ENCODE measurements around the gene CPTP.

The CPTP gene

DNA sequence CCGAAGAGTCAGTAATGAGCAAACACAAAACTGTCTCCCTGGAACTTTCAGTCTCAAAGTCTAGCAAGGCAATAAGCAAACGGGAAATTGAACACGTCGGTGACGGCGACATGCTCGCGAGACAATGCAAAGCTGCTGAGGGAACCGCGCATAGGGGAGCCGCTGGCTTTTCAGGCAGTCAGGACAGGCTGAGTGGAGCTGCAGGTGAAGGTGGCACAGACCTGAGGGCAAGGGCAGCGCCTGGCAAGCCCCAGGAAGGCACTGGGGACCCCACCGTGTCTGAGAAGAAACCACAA lies 5.0 kb upstream of the CPTP start:
- DNase-seq (ENCODE audit: low spot score) = no peak

DNA sequence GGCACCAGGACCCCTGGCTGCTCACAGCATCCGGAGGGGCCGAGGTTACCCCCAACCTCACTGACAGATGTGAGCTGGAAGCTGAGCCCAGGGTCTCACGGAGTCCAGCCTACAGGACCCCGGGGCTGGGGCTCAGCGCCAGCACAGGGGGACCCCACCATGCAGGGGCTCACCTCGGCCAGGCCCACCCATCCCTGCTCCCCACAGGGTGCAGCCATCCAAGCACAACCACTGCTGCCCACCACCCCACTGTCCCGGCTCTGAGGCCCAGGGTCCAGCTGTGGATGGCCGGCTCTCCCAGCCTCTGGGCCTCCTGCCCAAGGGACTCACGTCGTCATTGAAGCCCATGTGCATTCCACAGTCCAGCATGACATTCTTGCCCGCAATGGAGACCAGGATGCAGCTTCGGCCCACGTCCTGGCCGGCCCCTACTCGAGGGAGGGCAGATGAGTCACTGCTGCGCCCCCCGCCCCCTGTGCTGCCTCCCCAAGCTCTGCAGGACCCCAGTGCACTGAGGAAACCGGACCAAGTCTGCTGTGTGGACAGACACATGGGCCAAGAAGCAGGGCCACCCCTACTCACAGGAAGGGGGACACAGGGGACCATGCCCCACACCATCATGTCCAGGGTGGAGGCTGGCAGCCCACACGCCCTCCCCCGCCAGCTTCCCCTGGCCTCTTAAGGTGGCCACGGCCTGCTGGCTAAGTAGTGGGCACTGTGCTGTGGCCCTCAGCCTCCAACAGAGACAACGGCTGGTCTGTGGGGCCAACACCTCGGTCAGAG lies 3.7 kb upstream of the CPTP start:
- DNase-seq (ENCODE audit: low spot score) = no peak

DNA sequence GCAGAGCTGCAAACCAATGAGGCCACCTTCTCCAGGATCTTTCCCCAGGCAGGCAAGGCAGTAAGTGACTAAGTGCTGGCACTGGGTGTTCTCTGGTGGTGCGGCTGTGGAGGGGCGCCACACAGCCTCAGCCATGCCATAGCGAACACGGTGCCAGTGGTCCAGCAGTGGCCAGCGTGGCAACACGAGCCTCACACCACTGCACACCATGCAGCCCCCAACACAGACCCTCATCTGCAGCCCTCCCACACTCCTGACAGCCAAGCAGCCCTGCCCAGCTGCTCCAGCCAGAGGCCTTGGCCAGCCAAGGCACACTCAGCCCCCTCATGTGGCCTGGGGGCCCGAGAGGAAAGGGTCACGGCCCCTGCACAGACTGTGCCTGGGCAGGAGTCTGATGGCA lies 3.1 kb upstream of the CPTP start:
- DNase-seq (ENCODE audit: low spot score) = no peak

DNA sequence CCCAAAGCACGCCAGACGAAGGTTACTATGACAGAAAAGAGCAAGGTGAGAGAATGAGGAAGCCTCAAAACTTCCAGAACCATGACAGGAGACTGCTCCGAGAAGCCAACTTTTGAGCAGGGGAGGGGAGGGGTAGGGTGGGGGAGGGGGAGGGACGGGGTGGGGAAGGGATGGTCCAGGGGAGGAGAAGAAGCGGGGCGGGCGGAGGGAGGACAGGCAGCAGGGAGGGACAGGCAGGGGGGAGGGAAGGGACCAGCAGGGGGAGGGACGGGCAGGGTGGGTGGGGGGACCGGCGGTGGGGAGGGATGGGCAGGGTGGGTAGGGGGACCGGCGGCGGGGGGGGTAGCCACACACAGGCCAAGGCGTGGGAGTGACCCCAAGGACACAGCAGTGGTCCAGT lies 2.2 kb upstream of the CPTP start:
- DNase-seq (ENCODE audit: low spot score) = no peak

DNA sequence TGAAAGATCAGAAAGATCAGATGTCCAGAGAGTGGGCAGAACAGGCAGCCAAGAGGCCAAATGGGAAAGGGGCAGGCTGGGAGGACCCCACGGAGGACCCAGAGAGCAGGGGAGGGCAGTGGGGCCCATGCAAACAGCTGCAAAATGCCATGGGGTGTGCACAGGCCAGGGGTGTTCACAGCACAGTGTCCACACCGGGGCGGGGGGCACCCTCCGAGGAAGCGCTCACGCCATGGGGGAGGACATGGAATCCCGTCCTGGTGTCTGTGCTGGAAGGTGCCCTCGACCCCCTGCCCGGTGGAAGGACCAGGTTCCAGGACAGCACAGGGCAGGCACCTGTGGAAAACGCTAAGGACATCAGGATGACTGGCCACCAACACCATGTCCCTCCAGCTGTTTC lies 1.6 kb upstream of the CPTP start:
- no peak for DNase-seq (ENCODE audit: low spot score)

DNA sequence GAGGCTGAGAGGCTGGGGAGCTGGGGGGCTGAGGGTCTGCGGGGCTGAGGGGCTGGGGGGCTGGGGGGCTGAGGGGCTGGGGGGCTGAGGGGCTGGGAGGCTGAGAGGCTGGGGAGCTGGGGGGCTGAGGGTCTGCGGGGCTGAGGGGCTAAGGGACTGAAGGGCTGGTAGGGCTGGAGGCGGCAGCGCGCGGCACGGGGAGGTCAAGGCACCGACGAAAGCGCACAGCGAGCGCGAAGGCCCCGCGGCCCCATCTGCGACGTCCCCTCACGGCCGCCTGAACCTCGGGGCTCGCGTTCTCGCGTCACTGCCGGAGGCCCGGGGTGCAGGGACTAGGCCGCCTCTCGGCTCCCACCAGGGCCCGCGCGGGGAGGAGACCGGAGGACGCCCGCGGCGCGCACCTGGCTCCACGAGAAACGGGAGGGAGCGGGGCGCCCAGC lies 498 bp upstream of the CPTP start:
- DNase-seq (ENCODE audit: low spot score) = no peak

DNA sequence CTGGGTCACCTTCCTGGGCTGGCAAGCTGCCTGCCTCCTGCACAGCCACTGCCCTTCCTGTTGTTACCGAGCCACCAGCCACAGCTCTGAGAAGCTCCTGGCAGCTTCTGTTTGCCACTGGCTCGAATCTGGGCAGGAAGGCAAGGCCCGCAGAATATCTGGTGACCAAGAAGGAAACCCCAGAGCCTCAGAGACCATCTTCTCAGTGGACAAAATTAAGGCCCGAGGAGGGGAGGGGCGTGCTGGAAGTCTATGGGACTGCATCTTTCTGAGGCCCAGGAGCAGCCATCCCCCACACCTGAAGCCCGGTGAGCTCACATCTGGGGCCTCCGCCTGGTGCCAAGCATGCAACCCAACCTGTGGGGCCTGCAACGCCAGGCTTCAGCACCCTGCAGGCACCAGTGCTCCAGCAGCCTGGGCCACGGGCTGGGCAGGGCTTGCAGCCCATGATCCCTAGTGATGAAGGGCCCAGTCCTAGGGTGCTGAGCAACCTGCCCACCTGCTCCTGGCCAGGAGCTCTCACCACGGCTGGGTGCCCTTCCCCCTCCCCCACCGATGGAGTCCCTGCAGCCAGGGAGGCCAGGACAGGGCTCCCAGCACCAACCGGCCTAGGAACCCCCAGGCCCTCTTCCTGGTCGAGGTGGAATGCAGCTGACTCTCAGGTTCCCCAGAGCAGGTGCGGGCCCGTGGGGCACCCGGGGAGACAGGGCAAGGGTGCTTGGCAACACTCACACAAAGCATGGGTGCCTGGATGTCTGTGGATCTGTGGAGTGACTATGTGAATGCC lies 879 bp downstream of the CPTP start:
- DNase-seq (ENCODE audit: low spot score) = no peak

DNA sequence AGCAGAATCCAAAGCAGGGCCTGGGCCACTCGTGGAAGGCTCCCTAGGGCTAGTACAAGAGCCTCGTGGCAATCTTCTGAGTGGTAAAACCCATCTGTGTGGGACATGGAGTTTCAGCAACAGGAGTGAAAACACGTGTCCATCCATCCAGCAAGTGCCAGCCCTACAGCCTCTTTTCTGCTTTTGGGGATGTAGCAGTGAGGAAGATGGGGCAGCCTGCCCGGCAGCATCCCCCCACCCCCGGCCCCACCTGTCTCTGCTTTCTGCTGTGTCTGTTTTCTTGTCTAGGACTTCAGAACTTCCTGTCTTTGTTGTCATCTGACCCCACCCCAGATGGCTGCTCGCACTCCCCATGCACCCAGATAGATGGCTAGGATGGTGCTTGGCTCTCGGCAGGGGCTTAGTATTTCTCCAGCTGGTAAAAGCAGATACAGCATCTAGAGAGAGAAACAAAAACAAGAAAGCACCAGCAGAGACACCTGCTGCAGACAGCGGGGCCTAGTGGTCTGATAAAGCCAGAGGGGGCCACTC lies 1.5 kb downstream of the CPTP start:
- DNase-seq (ENCODE audit: low spot score) = no peak

DNA sequence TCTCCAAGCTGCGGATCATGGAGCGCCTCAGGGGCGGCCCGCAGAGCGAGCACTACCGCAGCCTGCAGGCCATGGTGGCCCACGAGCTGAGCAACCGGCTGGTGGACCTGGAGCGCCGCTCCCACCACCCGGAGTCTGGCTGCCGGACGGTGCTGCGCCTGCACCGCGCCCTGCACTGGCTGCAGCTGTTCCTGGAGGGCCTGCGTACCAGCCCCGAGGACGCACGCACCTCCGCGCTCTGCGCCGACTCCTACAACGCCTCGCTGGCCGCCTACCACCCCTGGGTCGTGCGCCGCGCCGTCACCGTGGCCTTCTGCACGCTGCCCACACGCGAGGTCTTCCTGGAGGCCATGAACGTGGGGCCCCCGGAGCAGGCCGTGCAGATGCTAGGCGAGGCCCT lies 2.7 kb downstream of the CPTP start:
- no peak for DNase-seq (ENCODE audit: low spot score)

DNA sequence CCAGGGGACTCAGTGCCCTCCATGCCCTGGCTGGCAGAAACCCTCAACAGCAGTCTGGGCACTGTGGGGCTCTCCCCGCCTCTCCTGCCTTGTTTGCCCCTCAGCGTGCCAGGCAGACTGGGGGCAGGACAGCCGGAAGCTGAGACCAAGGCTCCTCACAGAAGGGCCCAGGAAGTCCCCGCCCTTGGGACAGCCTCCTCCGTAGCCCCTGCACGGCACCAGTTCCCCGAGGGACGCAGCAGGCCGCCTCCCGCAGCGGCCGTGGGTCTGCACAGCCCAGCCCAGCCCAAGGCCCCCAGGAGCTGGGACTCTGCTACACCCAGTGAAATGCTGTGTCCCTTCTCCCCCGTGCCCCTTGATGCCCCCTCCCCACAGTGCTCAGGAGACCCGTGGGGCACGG lies 3.7 kb downstream of the CPTP start:
- no peak for DNase-seq (ENCODE audit: low spot score)

DNA sequence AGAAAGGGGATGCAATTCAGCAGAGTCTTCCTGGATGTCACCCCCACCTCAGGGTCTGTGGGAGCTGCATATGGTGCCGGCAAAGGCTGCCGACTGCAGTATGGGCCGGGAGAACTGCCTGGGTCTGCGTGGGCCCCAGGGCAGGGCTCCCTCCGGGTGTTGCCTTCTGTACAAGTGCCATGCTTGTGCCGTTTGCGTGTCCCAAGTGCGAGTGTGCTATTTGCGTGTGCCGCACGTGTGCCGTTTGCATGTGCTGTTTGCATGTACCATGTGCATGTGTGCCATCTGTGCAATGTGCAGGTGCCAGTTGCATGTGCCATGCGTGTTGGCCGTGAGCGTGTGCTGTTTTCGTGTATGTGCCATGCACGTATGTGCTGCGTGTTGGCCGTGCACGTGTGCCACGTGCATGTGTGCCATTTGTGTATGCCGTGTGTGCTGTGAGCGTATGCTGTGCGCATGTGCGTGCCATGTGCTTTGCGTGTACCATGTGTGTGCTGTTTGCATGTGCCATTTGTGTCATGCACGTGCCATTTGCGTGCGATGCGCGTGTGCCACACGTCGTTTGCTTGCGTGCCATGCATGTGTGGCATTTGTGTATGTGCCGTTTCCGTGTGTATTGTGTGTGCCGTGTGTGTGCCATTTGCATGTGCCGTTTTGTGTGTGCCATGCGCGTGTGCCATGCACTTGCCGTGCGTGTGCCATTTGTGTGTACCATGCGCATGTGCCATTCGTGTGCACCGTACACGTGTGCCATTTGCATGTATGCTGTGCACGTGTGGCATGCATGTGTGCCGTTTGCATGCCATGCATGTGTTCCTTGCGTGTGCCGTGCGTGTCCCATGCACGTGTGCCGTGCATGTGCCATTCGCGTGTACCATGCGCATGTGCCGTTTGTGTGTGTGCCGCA lies 5.0 kb downstream of the CPTP start:
- DNase-seq (ENCODE audit: low spot score) = no peak

DNA sequence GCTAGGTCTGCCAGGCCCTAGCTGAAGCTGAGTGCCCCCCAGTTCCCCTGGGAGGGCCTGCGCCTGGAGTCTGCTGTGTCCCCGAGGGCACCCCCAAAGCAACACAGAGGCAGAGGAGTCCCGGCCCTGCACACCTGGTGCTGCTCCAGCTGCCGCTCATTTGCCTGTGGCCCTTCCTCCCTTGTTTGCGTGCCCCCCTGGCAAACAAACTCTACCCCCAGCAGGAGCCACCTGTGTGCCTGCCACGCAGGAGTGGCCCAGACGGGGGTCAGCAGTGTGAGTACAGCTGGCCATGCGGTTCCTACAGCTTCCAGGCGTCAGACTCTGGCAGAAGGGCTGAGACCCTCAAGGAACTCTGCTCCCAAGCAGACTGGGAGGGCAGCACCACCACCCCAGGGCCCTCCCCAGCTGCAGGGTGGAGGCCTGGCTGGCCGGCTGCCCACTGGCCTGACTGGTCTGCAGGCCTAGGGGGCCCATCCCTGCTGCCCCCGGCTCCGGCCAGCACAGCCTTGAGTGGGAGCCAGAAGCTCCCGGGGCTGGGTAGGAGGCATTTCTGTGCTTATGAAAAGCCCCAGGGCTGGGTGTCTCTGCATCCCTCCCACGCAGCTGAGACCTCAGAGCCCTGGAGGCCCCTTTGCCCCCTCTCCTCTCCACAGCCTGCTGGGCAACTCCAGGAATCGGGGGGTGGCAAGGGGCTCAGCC lies 5.9 kb downstream of the CPTP start:
- no peak for DNase-seq (ENCODE audit: low spot score)

DNA sequence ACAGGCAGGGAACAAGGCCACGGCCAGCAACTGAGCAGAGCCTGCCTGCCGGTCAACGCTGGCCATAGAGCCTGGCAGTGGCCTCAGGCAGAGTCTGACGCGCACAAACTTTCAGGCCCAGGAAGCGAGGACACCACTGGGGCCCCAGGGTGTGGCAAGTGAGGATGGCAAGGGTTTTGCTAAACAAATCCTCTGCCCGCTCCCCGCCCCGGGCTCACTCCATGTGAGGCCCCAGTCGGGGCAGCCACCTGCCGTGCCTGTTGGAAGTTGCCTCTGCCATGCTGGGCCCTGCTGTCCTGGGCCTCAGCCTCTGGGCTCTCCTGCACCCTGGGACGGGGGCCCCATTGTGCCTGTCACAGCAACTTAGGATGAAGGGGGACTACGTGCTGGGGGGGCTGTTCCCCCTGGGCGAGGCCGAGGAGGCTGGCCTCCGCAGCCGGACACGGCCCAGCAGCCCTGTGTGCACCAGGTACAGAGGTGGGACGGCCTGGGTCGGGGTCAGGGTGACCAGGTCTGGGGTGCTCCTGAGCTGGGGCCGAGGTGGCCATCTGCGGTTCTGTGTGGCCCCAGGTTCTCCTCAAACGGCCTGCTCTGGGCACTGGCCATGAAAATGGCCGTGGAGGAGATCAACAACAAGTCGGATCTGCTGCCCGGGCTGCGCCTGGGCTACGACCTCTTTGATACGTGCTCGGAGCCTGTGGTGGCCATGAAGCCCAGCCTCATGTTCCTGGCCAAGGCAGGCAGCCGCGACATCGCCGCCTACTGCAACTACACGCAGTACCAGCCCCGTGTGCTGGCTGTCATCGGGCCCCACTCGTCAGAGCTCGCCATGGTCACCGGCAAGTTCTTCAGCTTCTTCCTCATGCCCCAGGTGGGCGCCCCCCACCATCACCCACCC lies 6.7 kb downstream of the CPTP start, which contains the start of gene TAS1R3:
TSS of gene TAS1R3 (plus strand) at position 213 of the 898 bp plus-strand sequence. CDS start at position 279, 66 bp downstream.
- DNase-seq (ENCODE audit: low spot score) = no peak

DNA sequence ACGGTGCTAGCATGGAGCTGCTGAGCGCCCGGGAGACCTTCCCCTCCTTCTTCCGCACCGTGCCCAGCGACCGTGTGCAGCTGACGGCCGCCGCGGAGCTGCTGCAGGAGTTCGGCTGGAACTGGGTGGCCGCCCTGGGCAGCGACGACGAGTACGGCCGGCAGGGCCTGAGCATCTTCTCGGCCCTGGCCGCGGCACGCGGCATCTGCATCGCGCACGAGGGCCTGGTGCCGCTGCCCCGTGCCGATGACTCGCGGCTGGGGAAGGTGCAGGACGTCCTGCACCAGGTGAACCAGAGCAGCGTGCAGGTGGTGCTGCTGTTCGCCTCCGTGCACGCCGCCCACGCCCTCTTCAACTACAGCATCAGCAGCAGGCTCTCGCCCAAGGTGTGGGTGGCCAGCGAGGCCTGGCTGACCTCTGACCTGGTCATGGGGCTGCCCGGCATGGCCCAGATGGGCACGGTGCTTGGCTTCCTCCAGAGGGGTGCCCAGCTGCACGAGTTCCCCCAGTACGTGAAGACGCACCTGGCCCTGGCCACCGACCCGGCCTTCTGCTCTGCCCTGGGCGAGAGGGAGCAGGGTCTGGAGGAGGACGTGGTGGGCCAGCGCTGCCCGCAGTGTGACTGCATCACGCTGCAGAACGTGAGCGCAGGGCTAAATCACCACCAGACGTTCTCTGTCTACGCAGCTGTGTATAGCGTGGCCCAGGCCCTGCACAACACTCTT lies 7.6 kb downstream of the CPTP start:
- no peak for DNase-seq (ENCODE audit: low spot score)

DNA sequence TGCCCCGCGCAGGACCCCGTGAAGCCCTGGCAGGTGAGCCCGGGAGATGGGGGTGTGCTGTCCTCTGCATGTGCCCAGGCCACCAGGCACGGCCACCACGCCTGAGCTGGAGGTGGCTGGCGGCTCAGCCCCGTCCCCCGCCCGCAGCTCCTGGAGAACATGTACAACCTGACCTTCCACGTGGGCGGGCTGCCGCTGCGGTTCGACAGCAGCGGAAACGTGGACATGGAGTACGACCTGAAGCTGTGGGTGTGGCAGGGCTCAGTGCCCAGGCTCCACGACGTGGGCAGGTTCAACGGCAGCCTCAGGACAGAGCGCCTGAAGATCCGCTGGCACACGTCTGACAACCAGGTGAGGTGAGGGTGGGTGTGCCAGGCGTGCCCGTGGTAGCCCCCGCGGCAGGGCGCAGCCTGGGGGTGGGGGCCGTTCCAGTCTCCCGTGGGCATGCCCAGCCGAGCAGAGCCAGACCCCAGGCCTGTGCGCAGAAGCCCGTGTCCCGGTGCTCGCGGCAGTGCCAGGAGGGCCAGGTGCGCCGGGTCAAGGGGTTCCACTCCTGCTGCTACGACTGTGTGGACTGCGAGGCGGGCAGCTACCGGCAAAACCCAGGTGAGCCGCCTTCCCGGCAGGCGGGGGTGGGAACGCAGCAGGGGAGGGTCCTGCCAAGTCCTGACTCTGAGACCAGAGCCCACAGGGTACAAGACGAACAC lies 8.3 kb downstream of the CPTP start:
- no peak for DNase-seq (ENCODE audit: low spot score)

DNA sequence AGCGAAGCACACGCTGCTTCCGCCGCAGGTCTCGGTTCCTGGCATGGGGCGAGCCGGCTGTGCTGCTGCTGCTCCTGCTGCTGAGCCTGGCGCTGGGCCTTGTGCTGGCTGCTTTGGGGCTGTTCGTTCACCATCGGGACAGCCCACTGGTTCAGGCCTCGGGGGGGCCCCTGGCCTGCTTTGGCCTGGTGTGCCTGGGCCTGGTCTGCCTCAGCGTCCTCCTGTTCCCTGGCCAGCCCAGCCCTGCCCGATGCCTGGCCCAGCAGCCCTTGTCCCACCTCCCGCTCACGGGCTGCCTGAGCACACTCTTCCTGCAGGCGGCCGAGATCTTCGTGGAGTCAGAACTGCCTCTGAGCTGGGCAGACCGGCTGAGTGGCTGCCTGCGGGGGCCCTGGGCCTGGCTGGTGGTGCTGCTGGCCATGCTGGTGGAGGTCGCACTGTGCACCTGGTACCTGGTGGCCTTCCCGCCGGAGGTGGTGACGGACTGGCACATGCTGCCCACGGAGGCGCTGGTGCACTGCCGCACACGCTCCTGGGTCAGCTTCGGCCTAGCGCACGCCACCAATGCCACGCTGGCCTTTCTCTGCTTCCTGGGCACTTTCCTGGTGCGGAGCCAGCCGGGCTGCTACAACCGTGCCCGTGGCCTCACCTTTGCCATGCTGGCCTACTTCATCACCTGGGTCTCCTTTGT lies 9.1 kb downstream of the CPTP start:
- no peak for DNase-seq (ENCODE audit: low spot score)

DNA sequence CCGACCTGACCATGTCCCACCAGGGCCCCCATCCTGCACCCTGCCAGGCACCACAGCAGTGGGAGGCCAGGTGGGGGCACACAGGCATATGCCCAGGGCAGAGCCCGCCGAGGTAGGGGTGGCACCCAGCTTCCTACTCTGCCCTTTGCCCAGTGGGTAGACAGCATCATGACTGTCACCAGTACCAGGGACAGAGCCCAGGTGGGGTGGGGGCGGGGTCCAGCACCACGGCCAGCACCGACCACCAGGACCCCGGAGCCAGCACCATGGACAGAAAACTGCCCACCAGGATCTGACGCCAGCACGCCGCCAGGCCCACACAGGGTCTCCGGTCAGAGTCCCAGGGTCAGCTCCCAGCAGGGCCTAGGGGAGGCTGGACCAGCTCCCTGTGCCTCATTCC lies 10.2 kb downstream of the CPTP start:
- no peak for DNase-seq (ENCODE audit: low spot score)

DNA sequence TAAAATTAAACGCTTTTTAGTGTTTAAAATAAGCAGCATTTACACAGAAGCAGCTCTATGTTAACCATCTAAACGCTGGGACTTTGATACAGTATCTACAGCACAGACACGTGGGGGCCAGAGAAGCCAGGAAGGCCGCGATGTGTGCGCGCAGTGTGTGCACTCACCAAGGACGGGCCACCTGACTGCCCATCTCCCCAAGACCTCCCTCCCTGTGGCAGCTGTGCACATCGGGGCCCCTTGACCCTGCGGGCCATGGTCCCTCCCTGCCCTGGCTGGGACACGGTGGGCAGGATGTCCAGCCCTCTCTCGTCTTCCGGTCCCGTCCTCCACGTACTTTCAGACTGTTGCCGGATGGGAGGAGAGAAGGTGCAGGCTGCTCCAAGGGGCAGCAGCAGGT lies 10.7 kb downstream of the CPTP start:
- DNase-seq (ENCODE audit: low spot score) = no peak

DNA sequence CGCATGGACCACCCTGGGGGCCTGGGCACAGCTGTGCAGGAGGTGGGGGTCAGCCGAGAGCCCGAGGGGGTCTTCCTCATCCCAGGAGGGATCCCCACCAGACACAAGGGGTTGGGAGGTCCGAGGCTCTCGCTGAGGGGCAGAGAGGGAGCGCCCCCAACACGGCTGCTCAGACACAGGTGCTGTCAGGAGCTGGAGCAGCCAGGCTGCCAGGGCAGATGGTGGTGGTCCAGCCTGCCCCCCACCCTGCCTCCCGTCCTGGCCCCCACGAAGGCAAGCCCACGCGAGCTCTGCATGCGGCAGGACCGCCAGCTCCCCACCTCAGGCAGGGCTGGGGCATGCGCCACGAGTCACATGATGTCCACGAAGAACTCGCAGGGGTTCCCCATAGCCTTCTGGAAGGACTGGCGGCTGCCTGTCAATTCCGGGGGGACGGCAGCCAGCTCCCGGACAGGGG lies 11.2 kb downstream of the CPTP start:
- no peak for DNase-seq (ENCODE audit: low spot score)

Measured in hematopoietic multipotent progenitor cell treated with erythropoietin and hydrocortisone succinate and interleukin-3 and kit ligand, for 17 days (in vitro differentiated cells).